ENCODE measurements around the gene DICER1.

DICER1 gene

DNA sequence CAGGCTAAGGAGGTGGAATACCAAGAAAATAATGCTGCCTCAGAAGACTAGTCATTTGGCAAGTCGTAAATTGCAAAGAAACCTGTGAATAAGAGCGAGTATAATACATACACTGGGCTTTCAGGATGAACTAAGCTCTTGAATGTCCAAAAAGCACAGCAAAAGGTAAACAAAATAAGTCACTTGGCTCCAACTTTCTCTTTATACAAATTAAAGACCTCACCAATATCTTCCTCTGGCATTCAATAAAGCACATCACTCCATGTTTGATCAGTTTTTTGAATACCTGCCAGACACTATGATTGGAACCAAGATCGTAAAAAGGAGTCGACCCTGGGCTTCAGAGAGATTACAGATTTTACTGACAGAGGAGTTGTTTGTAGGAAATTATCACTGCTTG, 3.5 kb downstream of the DICER1 start:
- Histone ChIP-seq H3K27me3 (ENCODE audit: control insufficient read depth, low read length) (no peaks in the 10 kb centered on the region), H3K4me3 (ENCODE audit: low read length) (no peak overlapping the region), H4K20me1 (ENCODE audit: control insufficient read depth, insufficient read depth, low read depth, low read length) (peaks cover 31% of the 10 kb centered on the region), H3K4me2 (ENCODE audit: low read length) (peak overlapping the region; percentile 83), H3K36me3 (ENCODE audit: control insufficient read depth, low read length) (peaks cover 19% of the 10 kb centered on the region), H3K27ac (ENCODE audit: low read depth, low read length) (no peak overlapping the region), H3K9me2 (replicated peaks; ENCODE audit: control insufficient read depth, low read length) (no peaks in the 10 kb centered on the region), H3K79me2 (ENCODE audit: control insufficient read depth, low read length) (peaks cover 83% of the 10 kb centered on the region), H3F3A (ENCODE audit: control insufficient read depth, insufficient read depth) (0 out of 2 replicates have a peak, but pooled peaks cover 5% of the 10 kb centered on the region), H3K9me3 (ENCODE audit: control insufficient read depth, insufficient read depth, low read length) (no peaks in the 10 kb centered on the region), H3K4me1 (ENCODE audit: control insufficient read depth, low read length) (peaks cover 80% of the 10 kb centered on the region)
- TF ChIP-seq, protein P1, sequence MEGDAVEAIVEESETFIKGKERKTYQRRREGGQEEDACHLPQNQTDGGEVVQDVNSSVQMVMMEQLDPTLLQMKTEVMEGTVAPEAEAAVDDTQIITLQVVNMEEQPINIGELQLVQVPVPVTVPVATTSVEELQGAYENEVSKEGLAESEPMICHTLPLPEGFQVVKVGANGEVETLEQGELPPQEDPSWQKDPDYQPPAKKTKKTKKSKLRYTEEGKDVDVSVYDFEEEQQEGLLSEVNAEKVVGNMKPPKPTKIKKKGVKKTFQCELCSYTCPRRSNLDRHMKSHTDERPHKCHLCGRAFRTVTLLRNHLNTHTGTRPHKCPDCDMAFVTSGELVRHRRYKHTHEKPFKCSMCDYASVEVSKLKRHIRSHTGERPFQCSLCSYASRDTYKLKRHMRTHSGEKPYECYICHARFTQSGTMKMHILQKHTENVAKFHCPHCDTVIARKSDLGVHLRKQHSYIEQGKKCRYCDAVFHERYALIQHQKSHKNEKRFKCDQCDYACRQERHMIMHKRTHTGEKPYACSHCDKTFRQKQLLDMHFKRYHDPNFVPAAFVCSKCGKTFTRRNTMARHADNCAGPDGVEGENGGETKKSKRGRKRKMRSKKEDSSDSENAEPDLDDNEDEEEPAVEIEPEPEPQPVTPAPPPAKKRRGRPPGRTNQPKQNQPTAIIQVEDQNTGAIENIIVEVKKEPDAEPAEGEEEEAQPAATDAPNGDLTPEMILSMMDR (IDR thresholded peaks at IDR 0.05; ENCODE audit: low read depth, low read length, poor library complexity, severe bottlenecking): no peak
- no peak for TF ChIP-seq EZH2phosphoT487 (IDR thresholded peaks at IDR 0.05; ENCODE audit: borderline replicate concordance, low read length)

DNA sequence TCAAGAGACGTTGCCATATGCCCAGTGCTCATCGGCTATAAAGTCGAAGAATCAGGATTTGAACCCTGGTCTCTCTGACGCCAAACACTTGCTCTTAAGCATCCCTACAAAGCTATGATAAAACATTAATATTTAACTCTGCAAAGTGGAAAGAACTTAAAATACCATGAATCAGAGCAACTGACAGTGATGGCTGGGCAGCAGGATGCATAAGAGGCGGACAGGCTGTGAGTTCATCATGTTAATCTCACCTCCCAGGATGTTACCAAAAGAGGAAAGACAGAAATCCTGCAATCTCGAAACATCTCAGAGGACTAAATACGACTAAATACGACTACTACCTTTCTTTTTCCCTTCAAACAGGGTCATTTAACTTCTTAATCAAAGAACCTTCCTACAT, 5.8 kb downstream of the DICER1 start:
- peaks cover 24% of the 10 kb centered on the region for H3K36me3 ChIP-seq (ENCODE audit: control insufficient read depth, low read length)
- H3K27ac ChIP-seq (ENCODE audit: low read depth, low read length): no peak overlapping the region
- H3K4me1 ChIP-seq (ENCODE audit: control insufficient read depth, low read length): peaks cover 92% of the 10 kb centered on the region
- peaks cover 100% of the 10 kb centered on the region for H3K79me2 ChIP-seq (ENCODE audit: control insufficient read depth, low read length)
- peaks cover 33% of the 10 kb centered on the region for H4K20me1 ChIP-seq (ENCODE audit: control insufficient read depth, insufficient read depth, low read depth, low read length)
- H3K27me3 ChIP-seq (ENCODE audit: control insufficient read depth, low read length): no peaks in the 10 kb centered on the region
- no peaks in the 10 kb centered on the region for H3K9me2 ChIP-seq (replicated peaks; ENCODE audit: control insufficient read depth, low read length)
- no peaks in the 10 kb centered on the region for H3K9me3 ChIP-seq (ENCODE audit: control insufficient read depth, insufficient read depth, low read length)
- no peak overlapping the region; the same call in 1 of the 2 replicates for H3K4me3 ChIP-seq (ENCODE audit: low read length)
- H3K4me2 ChIP-seq (ENCODE audit: low read length): peak overlapping the region; percentile 33
- TF ChIP-seq, protein P1 (IDR thresholded peaks at IDR 0.05; ENCODE audit: low read depth, low read length, poor library complexity, severe bottlenecking): no peak
- TF ChIP-seq EZH2phosphoT487 (IDR thresholded peaks at IDR 0.05; ENCODE audit: borderline replicate concordance, low read length): no peak
- no peaks in the 10 kb centered on the region for H3F3A ChIP-seq (ENCODE audit: control insufficient read depth, insufficient read depth)

DNA sequence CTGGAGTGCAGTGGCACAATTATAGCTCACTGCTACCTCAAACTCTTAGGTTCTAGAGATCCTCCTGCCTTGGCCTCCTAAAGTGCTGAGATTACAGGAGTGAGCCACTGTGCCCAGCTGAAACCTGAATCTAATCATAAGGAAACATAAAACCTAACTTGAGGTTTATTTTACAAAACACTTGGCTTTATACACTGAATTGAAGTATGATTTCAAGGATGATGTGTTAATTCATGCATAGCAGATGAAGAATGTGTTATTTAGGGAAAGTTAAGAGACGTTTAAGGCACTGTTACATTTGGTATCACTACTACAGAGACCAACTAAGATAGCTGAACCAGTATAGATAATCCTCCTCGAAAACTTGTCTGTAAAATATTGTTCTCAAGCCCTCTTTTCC, 6.4 kb downstream of the DICER1 start:
- H3K4me1 ChIP-seq (ENCODE audit: control insufficient read depth, low read length): peaks cover 96% of the 10 kb centered on the region
- no peaks in the 10 kb centered on the region for H3K27me3 ChIP-seq (ENCODE audit: control insufficient read depth, low read length)
- TF ChIP-seq, protein P1 (IDR thresholded peaks at IDR 0.05; ENCODE audit: low read depth, low read length, poor library complexity, severe bottlenecking): no peak
- TF ChIP-seq EZH2phosphoT487 (IDR thresholded peaks at IDR 0.05; ENCODE audit: borderline replicate concordance, low read length): no peak
- no peak overlapping the region for H3K27ac ChIP-seq (ENCODE audit: low read depth, low read length)
- H3K79me2 ChIP-seq (ENCODE audit: control insufficient read depth, low read length): peaks cover 100% of the 10 kb centered on the region
- H3K9me3 ChIP-seq (ENCODE audit: control insufficient read depth, insufficient read depth, low read length): no peaks in the 10 kb centered on the region
- H3K36me3 ChIP-seq (ENCODE audit: control insufficient read depth, low read length): peaks cover 25% of the 10 kb centered on the region
- no peaks in the 10 kb centered on the region for H3F3A ChIP-seq (ENCODE audit: control insufficient read depth, insufficient read depth)
- H3K4me2 ChIP-seq (ENCODE audit: low read length): peak overlapping the region; percentile 33
- no peaks in the 10 kb centered on the region for H3K9me2 ChIP-seq (replicated peaks; ENCODE audit: control insufficient read depth, low read length)
- peaks cover 30% of the 10 kb centered on the region for H4K20me1 ChIP-seq (ENCODE audit: control insufficient read depth, insufficient read depth, low read depth, low read length)
- no peak overlapping the region for H3K4me3 ChIP-seq (ENCODE audit: low read length)

Measured in DOHH2 (cell line).